ENCODE measurements around the gene KLHL11.
"Not testable (repeated sequence)": the region's sequence is repeated elsewhere in the genome, so short reads cannot be mapped to it uniquely, and the experiment has no call there.

KLHL11 gene

DNA sequence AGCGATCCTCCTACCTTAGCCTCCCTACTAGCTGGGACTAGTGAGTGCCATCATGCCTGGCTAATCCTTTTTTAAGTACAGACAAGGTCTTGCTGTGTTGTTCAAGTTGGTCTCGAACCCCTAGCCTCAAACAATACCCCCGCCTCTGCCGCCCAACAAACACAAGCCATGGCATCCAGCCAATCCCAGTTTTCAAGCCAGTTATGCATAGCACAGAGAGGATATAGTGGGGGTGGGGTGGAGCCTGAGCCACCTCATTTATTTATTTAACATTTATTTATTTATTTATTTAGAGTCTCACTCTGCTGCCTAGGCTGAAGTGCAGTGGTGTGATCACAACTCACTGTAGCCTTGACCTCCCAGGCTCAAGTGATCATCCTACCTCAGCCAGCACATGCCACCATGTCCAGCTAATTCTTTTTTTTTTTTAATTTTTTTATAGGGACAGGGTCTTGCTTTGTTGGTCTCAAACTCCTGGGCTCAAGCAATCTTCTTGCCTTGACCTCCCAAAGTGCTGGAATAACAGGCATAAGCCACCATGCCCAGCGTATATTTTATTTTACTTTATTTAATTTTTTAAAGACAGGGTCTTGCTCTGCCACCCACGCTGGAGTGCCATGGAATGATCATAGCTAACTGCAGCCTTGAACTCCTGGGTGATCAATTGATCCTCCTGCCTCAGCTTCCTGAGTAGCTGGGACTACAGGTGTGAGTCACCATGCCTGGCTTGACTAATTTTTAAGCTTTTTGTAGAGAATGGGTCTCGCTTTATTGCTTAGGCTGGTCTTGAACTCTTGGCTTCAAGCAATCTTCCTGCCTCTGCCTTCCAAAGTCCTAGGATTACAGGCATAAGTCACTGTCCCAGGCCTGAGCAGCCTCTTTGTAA, 26.2 kb upstream of the KLHL11 start:
- FAIRE-seq (no peak), DNase-seq (ENCODE audit: extremely low spot score, insufficient read length, low read depth) (no peak)

DNA sequence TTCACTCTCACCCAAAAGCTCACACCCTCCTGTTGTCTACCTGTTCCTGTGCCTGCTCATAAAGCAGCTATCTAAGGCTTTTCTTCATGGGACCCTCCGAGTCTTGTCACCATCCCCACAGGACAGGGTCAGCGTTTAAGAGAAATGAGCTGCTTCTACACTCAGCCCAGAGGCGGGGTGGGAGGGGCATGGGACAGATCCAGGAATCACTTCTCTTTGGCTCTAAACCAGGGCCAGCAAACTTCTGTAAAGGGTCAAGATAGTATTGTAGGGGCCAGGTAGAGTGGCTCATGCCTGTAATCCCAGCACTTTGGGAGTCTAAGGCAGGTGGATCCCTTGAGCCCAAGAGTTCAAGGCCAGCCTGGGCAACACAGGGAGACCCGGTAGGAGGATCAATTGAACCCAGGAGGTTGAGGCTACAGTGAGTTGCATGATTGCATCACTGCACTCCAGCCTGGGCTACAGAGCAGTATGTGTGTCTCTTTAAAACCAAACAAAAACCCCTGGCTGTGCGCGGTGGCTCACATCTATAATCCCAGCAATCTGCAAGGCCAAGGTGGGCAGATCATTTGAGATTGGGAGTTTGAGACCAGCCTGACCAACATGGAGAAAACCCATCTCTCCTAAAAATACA, 23.2 kb upstream of the KLHL11 start:
- no peak for FAIRE-seq

DNA sequence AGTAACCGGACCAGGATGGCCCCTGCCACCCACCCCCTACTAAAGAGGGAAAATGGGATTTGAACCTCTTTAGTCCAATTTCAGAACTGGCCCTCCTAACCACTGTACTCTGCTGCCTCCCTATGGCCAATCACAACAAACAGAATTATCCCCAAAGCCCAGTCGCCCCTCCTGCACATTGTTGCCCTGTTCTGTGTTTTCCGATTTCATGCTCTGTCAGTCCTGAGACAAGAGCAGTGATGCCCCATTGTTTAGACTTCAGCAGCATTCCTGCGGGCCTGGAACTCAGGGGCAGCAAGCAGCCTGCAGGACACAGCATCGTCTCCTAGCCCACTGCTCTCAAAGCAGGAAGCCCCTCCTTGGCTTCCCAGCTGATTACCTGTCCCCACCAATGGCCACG, 20.5 kb upstream of the KLHL11 start:
- FAIRE-seq = no peak

More for the DNA sequence above, 23.2 kb upstream of the KLHL11 start:
- no peak for DNase-seq (ENCODE audit: extremely low spot score, insufficient read length, low read depth)

DNA sequence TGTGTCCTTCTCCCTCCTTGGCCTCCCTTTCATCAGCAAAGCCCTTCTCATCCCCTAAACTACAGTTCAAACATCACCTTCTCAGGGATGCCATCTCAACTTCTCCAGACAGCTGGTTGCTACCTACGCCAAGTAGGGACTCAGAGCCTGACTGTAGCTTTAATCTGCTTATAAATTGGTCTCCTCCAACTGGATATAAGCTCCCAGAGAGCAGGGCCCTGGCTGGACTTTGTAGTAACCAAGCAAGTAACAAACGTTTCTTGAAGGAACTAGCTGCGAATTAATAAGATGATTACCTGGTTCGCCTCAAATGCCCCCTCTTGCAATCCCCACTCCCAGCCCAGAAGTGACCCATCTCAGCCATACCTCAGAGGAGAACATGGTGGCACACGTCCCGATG, 17.5 kb upstream of the KLHL11 start:
- FAIRE-seq (no peak), DNase-seq (ENCODE audit: extremely low spot score, insufficient read length, low read depth) (no peak)

More for the DNA sequence above, 20.5 kb upstream of the KLHL11 start:
- no peak for DNase-seq (ENCODE audit: extremely low spot score, insufficient read length, low read depth)

- DNase-seq (ENCODE audit: extremely low spot score, insufficient read length, low read depth) = no peak
- no peak for FAIRE-seq
Observed at GRCh38 chr17:41880130-41880529, 14.9 kb upstream of the KLHL11 start.

GRCh38 chr17:41874293-41874670, 9.1 kb upstream of the KLHL11 start:
- DNase-seq (ENCODE audit: extremely low spot score, insufficient read length, low read depth); FAIRE-seq: not testable (repeated sequence)

- DNase-seq (ENCODE audit: extremely low spot score, insufficient read length, low read depth) (no peak), FAIRE-seq (no peak)
Observed at GRCh38 chr17:41873559-41874292, 8.5 kb upstream of the KLHL11 start.

DNA sequence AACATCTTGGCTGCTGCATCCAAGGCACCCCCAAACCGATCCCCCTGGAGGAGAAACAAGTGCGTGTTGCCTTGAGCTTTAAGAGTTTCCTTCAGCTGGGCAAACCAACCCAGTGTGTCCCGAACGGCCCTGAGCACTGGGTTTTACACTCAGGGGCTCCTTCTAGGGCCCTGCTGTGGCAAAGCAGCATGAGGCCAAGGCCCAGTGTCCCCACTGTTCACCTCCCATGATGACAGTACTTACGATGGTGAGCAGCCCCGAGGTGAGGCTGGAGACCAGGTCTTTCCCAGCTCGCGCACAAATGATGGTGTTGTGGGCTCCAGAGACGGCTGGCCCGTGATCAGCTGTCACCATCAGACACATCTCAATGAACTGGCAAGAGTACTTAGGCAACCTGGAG, 6.6 kb upstream of the KLHL11 start:
- DNase-seq (ENCODE audit: extremely low spot score, insufficient read length, low read depth) (no peak), FAIRE-seq (no peak)

DNA sequence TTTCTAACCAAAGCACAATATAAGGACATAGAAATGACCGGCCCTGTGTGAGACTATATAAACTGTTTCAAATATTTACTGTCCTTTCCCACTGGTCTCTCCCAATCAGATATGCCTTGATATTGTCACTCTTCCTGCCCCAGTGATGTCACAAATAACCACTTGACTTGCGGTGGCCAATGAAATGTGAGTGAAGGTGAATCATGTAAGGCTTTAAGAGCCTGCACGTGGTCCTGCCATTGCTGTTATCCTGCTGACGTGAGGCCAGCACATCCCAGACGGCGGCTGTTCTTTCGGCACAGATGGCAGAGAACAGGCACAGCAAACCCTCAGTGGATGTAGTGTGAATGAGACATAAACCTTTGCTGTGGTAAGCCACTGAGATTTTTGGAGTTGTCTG, 5.4 kb upstream of the KLHL11 start:
- DNase-seq (ENCODE audit: extremely low spot score, insufficient read length, low read depth) (no peak), FAIRE-seq (no peak)

GRCh38 chr17:41870097-41870496, 4.9 kb upstream of the KLHL11 start:
- DNase-seq (ENCODE audit: extremely low spot score, insufficient read length, low read depth) = no peak
- no peak for FAIRE-seq

DNA sequence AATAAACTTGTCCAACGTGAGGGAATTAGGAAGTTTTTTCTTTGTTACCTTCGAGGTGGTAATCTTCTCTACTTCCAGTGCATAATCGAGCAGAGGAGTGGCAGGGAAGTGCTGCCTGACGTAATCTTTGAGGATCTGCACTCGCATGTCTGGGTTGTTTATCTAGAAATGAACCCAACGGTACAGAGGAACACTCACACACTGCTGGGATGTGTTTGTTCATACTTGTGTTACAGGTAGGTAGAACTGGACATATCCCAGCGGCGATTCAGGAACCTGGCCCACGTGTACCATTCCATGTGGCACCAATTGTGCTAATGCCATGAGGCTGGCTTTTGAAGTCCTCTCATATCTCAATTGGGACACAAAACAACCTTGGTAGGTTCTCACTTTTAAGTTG, 4.2 kb upstream of the KLHL11 start:
- no peak for FAIRE-seq
- DNase-seq (ENCODE audit: extremely low spot score, insufficient read length, low read depth) = no peak

- no peak for DNase-seq (ENCODE audit: extremely low spot score, insufficient read length, low read depth)
- FAIRE-seq = no peak
Observed at GRCh38 chr17:41868568-41868967, 3.3 kb upstream of the KLHL11 start.

DNA sequence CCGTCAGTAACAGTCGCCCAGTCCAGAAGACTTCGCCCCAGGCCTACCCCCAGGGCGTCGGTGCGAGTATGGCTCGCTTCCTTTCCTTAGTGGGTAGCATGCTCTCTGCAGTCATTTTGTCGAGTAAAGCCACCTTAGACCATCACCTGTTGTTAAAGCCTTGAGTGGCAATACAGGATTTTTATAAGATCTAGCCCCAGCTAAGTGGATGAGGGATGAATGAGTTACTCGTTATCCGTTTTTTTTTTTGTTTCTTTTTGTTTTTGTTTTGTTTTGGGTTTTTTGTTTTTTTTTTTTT, 322 bp upstream of the KLHL11 start:
- DNase-seq (ENCODE audit: extremely low spot score, insufficient read length, low read depth) (no peak), FAIRE-seq (no peak)

DNA sequence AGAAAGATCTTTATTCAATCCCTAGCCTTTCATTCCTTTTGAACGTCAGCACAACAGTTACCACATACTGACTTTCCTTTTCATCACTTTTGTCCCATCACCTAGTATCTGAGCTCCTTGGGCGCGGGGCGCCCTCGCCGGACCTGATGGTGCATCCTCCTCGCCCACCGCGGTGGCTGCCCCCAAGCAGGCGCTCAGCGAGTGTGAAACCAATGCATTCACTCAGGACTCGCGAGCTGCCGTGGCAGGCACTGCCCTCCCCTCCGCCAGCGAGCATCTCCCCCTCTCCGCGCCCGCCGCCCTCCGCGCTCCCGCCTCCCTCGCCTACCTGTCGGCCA, 756 bp downstream of the KLHL11 start:
- DNase-seq (ENCODE audit: extremely low spot score, insufficient read length, low read depth) (peak; percentile 12), FAIRE-seq (peak; percentile 5)

DNA sequence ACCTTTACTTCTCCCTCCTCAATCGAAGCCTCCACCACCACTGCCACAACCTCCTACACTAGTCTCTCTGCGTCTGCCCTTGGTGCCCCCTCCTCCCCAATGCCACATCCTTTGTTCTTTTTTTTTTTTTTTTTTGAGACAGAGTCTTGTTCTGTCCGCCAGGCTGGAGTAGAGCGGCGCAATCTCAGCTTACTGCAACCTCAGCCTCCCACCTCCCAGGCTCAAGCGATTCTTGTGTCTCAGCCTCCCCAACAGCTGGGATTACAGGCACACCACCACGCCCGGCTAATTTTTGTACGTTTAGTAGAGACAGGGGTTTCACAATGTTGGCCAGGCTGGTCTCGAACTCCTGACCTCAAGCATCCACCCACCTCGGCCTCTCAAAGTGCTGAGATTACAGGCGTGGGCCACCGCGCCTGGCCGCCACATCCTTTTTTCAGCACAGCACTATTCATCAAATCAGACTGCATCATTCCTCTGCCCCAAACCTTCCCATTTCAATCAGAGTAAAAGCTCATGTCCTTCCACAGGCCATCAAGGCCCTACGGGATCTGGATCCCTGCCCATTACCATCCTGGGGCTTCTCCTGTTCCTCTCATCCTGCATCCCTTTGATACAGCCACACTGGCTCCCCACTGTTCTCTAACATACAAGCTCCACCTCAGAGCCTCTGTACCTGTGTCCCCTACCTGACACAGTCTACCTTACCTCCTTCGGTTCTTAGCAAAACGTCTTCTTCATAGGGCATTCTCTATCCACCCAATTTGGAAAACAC, 2.0 kb downstream of the KLHL11 start:
- DNase-seq (ENCODE audit: extremely low spot score, insufficient read length, low read depth) (no peak), FAIRE-seq (no peak)

DNA sequence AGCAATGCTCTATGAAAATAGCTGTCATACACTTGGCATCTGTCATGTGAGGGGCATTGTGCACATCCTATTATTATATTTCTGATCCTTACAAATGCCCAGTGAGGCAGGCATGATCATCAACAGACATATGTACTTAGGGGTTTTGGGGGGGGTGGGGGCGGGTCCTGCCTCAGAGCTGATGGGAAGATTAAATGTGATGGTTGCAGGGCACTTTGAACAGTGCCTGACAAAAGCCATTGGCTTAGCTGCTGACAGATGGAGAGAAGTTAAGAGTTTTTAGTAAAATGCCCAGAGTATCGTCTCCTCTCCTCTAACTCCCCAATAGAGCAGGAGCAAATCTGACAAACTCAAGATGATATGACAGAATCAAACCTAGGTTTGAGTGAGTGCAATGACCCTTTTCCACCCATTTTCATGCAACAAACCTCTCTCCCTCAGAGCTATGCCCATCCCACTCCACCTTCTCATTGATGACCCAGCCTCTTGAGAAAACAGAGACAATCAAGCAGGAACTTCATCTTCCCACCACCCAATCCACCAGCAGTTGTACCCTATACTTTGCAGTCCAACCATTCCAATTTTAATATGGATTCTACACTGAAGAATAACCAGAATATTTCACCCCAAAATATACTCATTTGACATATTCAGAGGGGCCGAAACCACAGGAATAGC, 4.8 kb downstream of the KLHL11 start:
- FAIRE-seq (no peak), DNase-seq (ENCODE audit: extremely low spot score, insufficient read length, low read depth) (no peak)

DNA sequence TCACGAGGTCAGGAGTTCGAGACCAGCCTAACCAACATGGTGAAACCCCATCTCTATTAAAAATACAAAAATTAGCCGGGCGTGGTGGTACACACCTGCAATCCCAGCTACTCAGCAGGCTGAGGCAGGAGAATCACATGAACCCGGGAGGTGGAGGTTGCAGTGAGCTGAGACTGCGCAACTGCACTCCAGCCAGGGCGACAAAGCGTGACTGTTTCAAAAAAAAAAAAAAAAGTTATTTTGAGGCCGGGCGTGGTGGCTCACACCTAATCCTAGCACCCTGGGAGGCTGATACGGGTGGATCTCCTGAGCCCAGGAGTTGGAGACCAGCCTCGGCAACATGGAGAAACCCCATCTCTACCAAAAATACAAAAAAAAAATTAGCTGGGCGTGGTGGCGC, 13.8 kb downstream of the KLHL11 start:
- DNase-seq (ENCODE audit: extremely low spot score, insufficient read length, low read depth); FAIRE-seq: not testable (repeated sequence)

GRCh38 chr17:41849251-41849990, 15.8 kb downstream of the KLHL11 start:
- DNase-seq (ENCODE audit: extremely low spot score, insufficient read length, low read depth) = no peak
- no peak for FAIRE-seq

DNA sequence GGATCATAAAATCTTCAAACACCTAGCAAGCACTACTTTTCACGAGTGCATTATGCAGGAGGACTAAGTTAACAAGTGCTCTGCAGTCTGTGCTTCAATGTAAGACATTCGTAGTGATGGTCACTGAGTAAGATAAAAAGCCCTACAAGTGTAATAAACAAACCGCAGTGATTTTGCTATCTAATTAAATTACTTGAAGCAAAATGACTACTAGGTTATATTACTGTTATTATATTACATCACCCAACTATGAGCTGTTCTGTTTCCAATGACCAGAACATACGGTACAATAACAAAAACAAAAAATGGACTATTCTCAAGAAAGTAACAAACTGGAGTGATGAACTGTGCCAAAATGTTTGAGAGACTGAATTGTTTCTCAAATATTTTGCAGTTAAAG, 16.4 kb downstream of the KLHL11 start:
- DNase-seq (ENCODE audit: extremely low spot score, insufficient read length, low read depth) (no peak), FAIRE-seq (no peak)
